Stimulated activated naive CD8-positive, alpha-beta T cell treated with anti-CD3 and anti-CD28 coated beads, Interleukin-15, amount 100 ng/mL, for 72 hours (primary cell): ENCODE results near the gene PPDPF.

Source experiments
- ATAC-seq: fragments of 150-1000 bp; cut with Tn5 transposase; 2 replicates; pipeline ENCODE4 v1.10.0; 2021; ENCODE audit warnings: mild to moderate bottlenecking, moderate library complexity
- DNase-seq, 2 donors: peaks; one replicate each; pipeline ENCODE4 v3.0.0; 2021 to 2022
- H3K27ac Mint-ChIP-seq, 2 donors: one replicate each; pipeline ENCODE4 v1.8.0; 2022; ENCODE audit warnings: mild to moderate bottlenecking in 2 of 2, mixed read lengths in 2 of 2, moderate library complexity in 2 of 2
- H3K27me3 Mint-ChIP-seq: one replicate; pipeline ENCODE4 v1.8.0; 2022; ENCODE audit warnings: mixed read lengths
- H3K4me1 Mint-ChIP-seq: one replicate; pipeline ENCODE4 v1.8.0; 2022; ENCODE audit warnings: mild to moderate bottlenecking, mixed read lengths
- H3K4me3 Mint-ChIP-seq, 2 donors: one replicate each; pipeline ENCODE4 v1.8.0; 2022; ENCODE audit warnings: mild to moderate bottlenecking in 2 of 2, mixed read lengths in 2 of 2, moderate library complexity in 1 of 2
- H3K9me3 Mint-ChIP-seq, 2 donors: one replicate each; pipeline ENCODE4 v1.8.0; 2022; ENCODE audit warnings: mixed read lengths in 2 of 2

The PPDPF gene

GRCh38 chr20:63542696-63543095 lies 22.1 kb downstream of the PPDPF start:
- Mint-ChIP-seq H3K4me3 (no peak overlapping the region), H3K27me3 (peaks cover 8% of the 10 kb centered on the region), H3K4me1 (peaks cover 28% of the 10 kb centered on the region), H3K27ac (no peak overlapping the region), H3K9me3 (no peaks in the 10 kb centered on the region)
- DNase-seq (no peak), ATAC-seq (no peak)

- Mint-ChIP-seq H3K27me3 (peaks cover 8% of the 10 kb centered on the region), H3K4me1 (peaks cover 24% of the 10 kb centered on the region), H3K27ac (no peak overlapping the region), H3K9me3 (no peaks in the 10 kb centered on the region), H3K4me3 (no peak overlapping the region)
- no peak for ATAC-seq
- no peak for DNase-seq
Measured at GRCh38 chr20:63543131-63543530, 22.6 kb downstream of the PPDPF start.

- H3K9me3 Mint-ChIP-seq: no peaks in the 10 kb centered on the region
- no peak overlapping the region for H3K4me3 Mint-ChIP-seq
- peaks cover 13% of the 10 kb centered on the region for H3K27me3 Mint-ChIP-seq
- peaks cover 18% of the 10 kb centered on the region for H3K4me1 Mint-ChIP-seq
- ATAC-seq (no peak), DNase-seq (no peak)
- no peak overlapping the region for H3K27ac Mint-ChIP-seq
Measured at GRCh38 chr20:63543733-63544132, 23.2 kb downstream of the PPDPF start.

- peaks cover 15% of the 10 kb centered on the region for H3K4me1 Mint-ChIP-seq
- no peak overlapping the region for H3K4me3 Mint-ChIP-seq
- DNase-seq (no peak), ATAC-seq (no peak)
- H3K27me3 Mint-ChIP-seq: peaks cover 19% of the 10 kb centered on the region
- H3K27ac Mint-ChIP-seq: no peak overlapping the region
- H3K9me3 Mint-ChIP-seq: no peaks in the 10 kb centered on the region
Measured at GRCh38 chr20:63544241-63544957, 23.8 kb downstream of the PPDPF start.

GRCh38 chr20:63544958-63545516 lies 24.5 kb downstream of the PPDPF start:
- H3K4me3 Mint-ChIP-seq: no peak overlapping the region
- ATAC-seq: no peak

GRCh38 chr20:63545814-63546213 lies 25.2 kb downstream of the PPDPF start:
- Mint-ChIP-seq H3K4me3 (no peak overlapping the region), H3K27ac (no peak overlapping the region), H3K27me3 (peaks cover 34% of the 10 kb centered on the region), H3K9me3 (no peaks in the 10 kb centered on the region), H3K4me1 (peaks cover 24% of the 10 kb centered on the region)
- no peak for DNase-seq
- ATAC-seq: no peak

More at GRCh38 chr20:63544958-63545516, 24.5 kb downstream of the PPDPF start:
- peaks cover 26% of the 10 kb centered on the region for H3K27me3 Mint-ChIP-seq
- no peak overlapping the region for H3K27ac Mint-ChIP-seq
- no peak for DNase-seq
- peaks cover 21% of the 10 kb centered on the region for H3K4me1 Mint-ChIP-seq
- no peaks in the 10 kb centered on the region for H3K9me3 Mint-ChIP-seq

GRCh38 chr20:63546256-63546955 lies 25.8 kb downstream of the PPDPF start:
- Mint-ChIP-seq H3K4me3 (no peak overlapping the region), H3K9me3 (no peaks in the 10 kb centered on the region), H3K27me3 (peaks cover 38% of the 10 kb centered on the region), H3K4me1 (peaks cover 24% of the 10 kb centered on the region), H3K27ac (no peak overlapping the region)
- DNase-seq (no peak), ATAC-seq (no peak)

- ATAC-seq: peak; percentile 6
- no peaks in the 10 kb centered on the region for H3K9me3 Mint-ChIP-seq
- no peak for DNase-seq
- H3K4me1 Mint-ChIP-seq: peaks cover 28% of the 10 kb centered on the region
- H3K4me3 Mint-ChIP-seq: no peak overlapping the region
- H3K27me3 Mint-ChIP-seq: peaks cover 38% of the 10 kb centered on the region
- H3K27ac Mint-ChIP-seq: no peak overlapping the region
Measured at GRCh38 chr20:63546956-63547724, 26.6 kb downstream of the PPDPF start.

GRCh38 chr20:63547725-63548480 lies 27.3 kb downstream of the PPDPF start, which contains the start of gene SRMS:
Gene SRMS (minus strand): TSS chr20:63547749. CDS start chr20:63547463, 286 bp downstream.
- peaks cover 38% of the 10 kb centered on the region for H3K27me3 Mint-ChIP-seq
- no peaks in the 10 kb centered on the region for H3K9me3 Mint-ChIP-seq
- ATAC-seq (no peak), DNase-seq (no peak)
- H3K27ac Mint-ChIP-seq: no peak within 1 kb of the TSS
- H3K4me3 Mint-ChIP-seq: no peak within 1 kb of the TSS
- peaks cover 36% of the 10 kb centered on the region for H3K4me1 Mint-ChIP-seq

GRCh38 chr20:63548542-63548941 lies 28.0 kb downstream of the PPDPF start:
- DNase-seq (no peak), ATAC-seq (no peak)
- Mint-ChIP-seq H3K4me1 (peaks cover 39% of the 10 kb centered on the region), H3K27ac (no peak overlapping the region), H3K4me3 (no peak overlapping the region), H3K9me3 (no peaks in the 10 kb centered on the region), H3K27me3 (peaks cover 38% of the 10 kb centered on the region)

GRCh38 chr20:63549019-63549418 lies 28.5 kb downstream of the PPDPF start:
- no peak for DNase-seq
- peaks cover 38% of the 10 kb centered on the region for H3K27me3 Mint-ChIP-seq
- H3K4me3 Mint-ChIP-seq: no peak overlapping the region
- H3K9me3 Mint-ChIP-seq: no peaks in the 10 kb centered on the region
- H3K4me1 Mint-ChIP-seq: peaks cover 44% of the 10 kb centered on the region
- no peak overlapping the region for H3K27ac Mint-ChIP-seq
- no peak for ATAC-seq

- DNase-seq (no peak), ATAC-seq (no peak)
- peaks cover 38% of the 10 kb centered on the region for H3K27me3 Mint-ChIP-seq
- no peak overlapping the region for H3K4me3 Mint-ChIP-seq
- no peak overlapping the region for H3K27ac Mint-ChIP-seq
- no peaks in the 10 kb centered on the region for H3K9me3 Mint-ChIP-seq
- peaks cover 52% of the 10 kb centered on the region for H3K4me1 Mint-ChIP-seq
Measured at GRCh38 chr20:63549679-63550282, 29.2 kb downstream of the PPDPF start.

GRCh38 chr20:63551068-63551467 lies 30.5 kb downstream of the PPDPF start:
- DNase-seq (no peak), ATAC-seq (no peak)
- Mint-ChIP-seq H3K4me1 (peaks cover 47% of the 10 kb centered on the region), H3K27ac (no peak overlapping the region), H3K9me3 (no peaks in the 10 kb centered on the region), H3K4me3 (no peak overlapping the region), H3K27me3 (peaks cover 38% of the 10 kb centered on the region)

GRCh38 chr20:63552481-63553249 lies 32.1 kb downstream of the PPDPF start:
- peak overlapping the region; percentile 60 to 85 for H3K4me3 Mint-ChIP-seq
- peak in 1 of 2 donors; percentile 68 for DNase-seq

More at GRCh38 chr20:63552481-63553249, 32.1 kb downstream of the PPDPF start:
- Mint-ChIP-seq H3K4me1 (peaks cover 41% of the 10 kb centered on the region), H3K9me3 (no peaks in the 10 kb centered on the region), H3K27me3 (peaks cover 31% of the 10 kb centered on the region), H3K27ac (peak overlapping the region in 1 of 2 donors; percentile 80)
- ATAC-seq: peak; percentile 68
